Inflammatory macrophage treated with lipopolysaccharide for 1 hour (primary cell): ENCODE results near the gene KCNQ2.

ENCODE experiments used
- DNase-seq, 2 donors: peaks; one replicate each; pipeline ENCODE4 v3.0.0-alpha.2; 2020 to 2022

Gene KCNQ2

DNA sequence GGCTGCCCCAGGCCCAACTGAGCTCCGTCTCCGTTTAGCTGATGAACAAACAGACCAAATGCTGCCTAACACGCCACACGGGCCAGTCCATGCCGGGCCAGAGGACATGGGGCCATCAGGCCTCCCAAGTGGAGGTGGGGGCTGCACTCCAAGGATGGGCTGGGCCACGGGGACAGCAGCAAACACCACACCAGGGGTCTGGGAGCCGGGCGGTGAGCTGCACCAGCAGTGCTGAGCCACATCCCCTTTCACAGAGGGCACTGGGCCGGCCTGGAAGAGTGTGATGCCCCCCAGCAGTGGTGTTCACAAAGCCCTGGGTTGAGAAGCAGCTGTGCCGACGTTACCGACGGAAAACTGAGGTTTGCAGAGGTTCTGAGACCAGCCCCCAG, 2.7 kb downstream of the KCNQ2 start:
- DNase-seq: no peak

DNA sequence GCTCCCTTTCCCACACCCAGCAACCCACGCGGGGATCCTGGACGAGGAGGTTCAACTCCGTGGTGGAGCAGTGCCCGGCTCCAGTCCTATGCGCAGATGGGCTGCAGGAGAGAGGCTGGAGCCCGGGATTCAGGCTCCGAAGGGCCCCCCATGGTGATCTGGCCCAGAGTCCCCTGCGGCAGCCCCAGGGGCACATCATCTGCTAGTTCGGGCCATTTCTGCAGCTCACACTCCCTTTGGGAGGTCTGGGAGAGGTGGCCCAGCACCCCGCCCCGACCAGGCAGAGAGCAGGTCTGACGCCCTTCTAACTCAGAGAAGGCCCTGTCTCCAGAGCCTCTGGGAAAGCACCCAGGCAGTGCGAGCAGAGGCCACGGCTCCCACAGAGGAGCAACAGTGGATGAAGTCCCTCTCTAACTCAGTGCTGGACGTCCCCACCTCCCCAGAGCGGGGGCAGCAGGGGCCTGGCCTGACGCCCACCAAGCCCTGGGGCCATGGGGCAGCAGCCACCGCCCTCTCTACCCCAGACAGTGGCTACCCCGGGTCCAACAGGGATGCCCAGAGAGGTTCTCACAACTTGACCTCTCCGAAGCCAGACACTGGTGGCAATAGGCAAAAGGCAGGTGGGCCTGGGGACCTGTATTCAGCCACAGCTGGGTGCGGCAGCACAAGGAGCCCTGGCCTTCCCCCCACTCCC, 3.3 kb downstream of the KCNQ2 start:
- no peak for DNase-seq

DNA sequence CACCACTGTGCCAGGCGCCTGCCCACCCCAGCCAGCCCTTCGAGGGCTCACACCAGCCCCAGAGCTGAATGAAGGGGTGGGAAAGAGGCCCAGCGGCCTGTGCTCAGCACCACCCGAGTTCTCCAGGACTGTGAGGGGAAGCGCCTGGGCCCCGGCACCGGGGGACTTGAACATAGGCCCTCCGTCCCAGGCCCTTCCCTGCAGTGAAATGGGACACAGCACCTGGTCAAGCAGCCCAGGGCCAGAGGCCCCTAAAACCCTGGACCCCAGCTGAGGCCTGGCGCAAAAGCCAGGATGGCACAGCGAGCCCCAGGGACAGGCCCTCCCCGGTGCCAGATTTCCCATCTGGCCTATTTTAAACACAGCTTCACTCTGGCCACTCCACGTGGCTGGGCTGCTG, 4.0 kb downstream of the KCNQ2 start:
- no peak for DNase-seq

- DNase-seq: no peak
Measured at GRCh38 chr20:63467294-63468083, 5.0 kb downstream of the KCNQ2 start.

GRCh38 chr20:63466861-63467260, 5.6 kb downstream of the KCNQ2 start:
- no peak for DNase-seq

DNA sequence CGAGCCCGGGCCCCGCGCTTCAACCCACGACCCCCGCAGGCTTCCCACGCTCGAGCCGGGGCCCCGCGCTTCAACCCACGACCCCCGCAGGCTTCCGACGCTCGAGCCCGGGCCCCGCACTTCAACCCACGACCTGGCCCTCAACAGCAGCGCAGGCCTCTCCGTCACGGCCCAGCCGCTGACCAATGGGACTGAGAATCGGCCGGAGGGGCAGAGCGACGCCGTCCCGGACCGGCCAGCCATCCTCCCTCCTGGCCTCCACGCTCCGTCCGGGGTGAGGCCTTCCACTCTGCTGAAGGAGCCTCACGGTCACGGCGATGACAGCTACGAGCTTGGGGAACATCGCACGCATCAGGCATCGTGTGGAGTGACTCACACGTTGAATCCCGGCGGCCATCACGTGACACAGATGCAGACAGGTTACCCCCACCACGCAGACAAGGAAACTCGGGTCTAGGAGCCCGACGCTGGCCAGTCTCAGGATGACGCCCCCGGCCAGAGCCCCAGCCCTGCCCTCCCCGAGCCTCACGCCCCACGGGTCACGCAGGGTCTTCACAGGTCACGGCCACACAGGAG, 6.1 kb downstream of the KCNQ2 start:
- DNase-seq: no peak

DNA sequence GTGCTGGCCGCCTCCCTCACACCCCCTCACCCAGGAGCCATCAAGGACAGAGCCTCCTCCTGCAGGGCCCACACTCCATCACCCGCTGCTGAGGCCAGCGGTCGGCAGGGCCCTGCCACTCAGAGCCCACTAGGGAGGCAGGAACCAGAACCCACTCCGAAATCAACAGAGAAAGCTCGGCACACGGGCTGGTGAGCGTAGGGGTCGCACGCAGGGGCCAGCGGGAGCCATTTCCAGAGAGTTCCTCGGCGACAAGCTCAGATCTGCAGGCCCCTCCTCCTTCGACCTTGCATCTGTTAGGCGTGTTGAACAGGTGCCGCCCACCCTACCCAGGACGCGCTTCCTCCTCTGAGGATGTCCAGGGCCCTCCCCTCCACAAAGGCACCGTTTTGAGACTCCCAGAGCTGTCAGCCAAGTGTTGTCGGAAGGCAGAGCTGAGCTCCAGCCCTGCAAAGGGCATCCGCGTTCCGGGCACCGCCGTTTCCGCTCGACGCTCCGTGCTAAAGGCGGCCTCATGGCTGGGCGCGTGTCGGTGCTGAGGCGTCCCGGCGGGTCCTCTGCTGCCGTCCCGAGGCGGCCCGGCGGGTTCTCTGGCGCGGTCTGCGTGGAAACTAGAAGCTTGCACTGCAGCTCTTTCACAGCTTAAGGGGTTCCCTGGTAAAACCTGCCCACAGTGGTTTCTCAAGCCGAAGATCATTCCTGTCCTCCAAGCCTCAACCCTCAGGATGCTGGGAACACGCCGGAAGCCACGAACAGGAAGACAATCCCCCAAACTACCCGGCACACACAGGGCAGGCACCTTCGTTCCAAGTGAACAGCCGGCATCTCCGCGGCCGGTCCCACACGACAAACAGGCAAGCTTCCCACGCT, 6.8 kb downstream of the KCNQ2 start:
- no peak for DNase-seq

DNA sequence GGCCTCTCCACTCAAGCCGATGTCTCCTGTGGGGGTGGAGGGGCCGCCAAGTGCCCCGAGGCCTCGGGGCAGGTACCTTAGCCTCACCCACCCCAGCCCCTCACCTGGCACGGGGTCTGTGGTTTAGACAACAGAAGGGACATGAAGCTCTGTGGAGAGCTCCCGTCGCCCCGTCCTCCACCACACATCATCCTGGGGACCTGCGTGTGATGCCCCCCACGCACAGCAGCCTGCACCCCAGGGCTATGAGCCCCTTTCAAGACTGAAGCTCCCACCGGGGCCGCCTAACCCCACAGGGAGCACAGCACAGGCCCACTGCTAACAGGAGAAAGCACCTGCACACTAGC, 8.2 kb downstream of the KCNQ2 start:
- DNase-seq: no peak

DNA sequence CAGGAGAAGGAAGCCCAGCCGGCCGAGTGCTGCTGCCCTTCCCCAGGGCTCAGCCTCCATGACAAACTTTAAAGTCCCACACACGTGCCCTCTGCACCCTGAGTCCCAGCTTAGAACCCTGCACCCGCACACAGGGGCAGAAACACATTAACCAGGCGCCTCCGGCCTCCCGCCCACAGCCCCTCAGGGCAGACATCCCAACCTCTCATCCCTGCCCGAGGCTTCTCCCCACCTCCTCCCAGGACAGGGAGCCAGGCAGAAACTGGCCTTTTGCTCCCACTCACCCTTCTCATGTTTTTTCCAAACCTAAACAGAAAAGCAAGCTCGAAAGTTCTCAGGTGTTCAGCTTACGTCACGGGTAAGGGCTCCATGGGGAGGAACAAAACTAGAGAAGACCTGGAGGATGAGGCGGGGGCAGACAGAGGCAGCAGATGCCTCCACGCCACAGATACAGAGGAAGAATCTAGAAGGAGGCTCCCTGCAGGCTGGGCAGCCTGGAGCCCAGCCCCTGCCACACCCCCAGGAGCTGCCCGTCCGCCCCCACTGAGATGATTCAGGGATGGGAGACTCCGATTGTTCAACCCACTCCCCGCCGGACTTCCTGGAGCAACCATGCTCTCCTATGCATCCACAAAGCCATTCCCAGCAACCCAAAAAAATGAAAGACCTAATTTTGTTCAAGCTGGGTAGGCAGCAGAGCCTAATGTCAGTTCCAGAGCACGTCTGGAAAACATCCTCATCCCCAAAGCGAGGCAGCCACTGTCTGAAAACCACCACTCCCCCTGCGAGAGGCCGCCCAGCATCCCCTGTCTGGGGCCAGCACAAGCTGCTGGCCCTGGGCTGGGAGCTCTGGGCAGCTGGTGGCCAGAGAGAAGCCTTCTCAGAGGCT, 8.8 kb downstream of the KCNQ2 start:
- no peak for DNase-seq

DNA sequence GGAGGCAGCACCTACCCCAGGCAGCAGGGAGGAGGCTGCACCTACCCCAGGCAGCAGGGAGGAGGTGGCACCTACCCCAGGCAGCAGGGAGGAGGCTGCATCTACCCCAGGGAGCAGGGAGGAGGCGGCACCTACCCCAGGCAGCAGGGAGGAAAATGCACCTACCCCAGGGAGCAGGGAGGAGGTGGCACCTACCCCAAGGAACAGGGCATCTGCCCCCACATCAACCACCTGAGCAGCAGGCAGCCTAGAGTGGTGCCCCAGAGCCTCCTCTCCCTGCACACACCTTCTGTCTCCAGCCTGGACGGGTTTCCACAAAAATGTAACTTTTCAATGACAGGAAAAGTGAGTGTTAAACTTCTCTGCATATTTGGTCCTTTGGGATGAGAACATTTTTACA, 10.2 kb downstream of the KCNQ2 start:
- no peak for DNase-seq

DNA sequence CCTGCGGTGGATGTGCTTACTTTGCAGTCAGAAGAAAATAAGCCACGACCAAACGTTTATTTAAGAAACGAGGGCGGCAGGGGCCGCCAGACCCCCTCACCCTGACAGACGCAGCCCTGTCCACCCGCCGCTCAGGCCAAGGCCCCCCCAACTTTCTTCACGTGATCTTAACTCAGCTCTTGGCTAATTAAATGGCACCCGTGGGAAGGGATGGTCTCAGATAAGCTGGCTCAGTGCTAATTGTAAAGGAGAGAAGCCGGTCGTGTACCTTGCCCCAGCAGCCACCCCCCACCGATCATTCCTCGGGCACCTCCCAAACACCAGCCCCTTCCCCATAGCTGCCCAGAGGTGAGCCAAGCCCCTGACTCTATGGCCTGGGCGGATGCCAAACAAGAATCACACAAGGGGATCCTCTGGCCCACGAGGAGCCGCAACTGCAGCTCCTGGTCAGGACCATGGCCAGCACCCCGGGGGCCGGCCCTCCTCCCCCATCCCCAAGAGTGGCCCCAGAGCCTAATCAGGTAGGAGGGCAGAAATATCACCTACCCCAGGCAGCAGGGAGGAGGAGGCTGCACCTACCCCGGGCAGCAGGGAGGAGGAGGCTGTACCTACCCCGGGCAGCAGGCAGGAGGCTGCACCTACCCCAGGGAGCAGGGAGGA, 11.2 kb downstream of the KCNQ2 start:
- no peak for DNase-seq

DNA sequence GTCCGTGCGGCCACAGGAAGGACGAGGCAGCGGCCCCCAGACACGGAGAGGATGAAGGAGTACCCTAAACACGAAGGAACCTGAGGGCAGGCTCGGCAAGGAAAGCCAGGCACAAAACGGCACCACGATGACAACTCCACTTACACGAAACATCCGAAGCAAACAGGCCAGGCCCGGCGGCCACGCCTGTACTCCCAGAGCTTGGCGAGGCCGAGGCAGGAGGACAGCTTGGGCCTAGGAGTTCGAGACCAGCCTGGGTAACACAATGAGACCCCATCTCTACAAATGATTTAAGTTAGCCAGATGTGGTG, 13.4 kb downstream of the KCNQ2 start:
- no peak for DNase-seq

DNA sequence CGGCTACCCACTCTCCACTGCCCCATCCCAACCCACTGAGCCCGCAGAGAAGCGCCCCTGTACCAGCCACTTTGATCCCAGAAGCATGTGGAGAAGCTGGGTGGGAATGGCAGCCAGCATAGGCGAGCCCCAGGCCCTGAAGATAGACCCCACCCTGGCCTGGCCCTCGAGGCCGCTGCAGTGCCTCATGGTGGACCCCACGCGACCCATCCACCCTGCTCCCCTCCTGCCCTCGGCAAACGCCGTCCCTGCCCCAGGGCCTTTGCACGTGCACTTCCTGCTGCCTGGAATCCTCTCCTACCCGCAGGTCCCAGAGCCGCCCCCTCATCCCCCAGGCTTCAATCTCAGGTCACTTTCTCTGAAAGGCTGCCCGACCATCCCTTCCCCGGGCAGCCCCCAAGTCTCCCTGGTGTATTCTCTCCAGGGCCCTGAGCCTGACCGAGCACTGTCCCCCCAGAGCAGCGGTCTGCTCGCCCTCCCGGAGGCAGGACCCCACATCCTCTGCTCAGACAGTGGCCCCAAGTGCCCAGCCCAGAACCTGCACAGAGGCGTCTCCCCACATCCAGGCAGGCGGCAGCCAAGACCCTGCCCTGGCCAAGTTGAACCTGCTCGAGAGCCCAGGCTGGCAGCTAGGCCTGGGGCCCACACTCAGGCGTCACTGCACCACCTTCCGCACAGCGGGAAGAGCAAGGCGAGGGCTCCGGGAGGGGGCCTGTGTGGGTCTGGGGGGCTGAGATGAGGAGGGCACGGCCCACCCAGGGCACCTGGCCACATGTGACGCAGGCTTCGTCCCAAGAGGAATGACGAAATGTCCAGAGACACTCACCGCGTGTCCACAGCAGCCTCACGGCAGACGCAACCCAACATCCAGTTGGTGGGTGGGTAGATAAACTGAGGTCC, 14.0 kb downstream of the KCNQ2 start:
- no peak for DNase-seq

DNA sequence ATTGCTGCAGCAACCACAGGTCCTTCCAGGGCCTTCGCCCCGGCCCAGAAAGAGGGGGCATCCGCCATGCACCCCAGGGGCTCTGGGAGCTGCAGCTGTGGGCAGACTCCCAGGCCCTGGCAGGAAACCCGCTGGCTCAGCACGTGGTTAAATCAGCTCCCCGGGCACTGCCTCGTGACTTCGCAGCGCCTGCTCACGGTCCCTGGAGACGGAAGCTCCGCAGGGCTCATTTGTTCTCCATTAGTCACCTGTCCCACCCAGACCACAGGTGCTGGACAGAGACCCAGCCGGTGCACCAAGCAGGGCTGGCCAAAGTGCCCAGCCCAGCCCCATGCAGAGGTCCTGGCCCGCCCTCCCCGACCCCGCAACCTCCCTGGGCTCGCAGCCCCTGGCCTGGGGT, 14.7 kb downstream of the KCNQ2 start:
- no peak for DNase-seq

- no peak for DNase-seq
Measured at GRCh38 chr20:63456429-63457284, 15.8 kb downstream of the KCNQ2 start.

- DNase-seq: no peak
Measured at GRCh38 chr20:63455568-63455859, 16.9 kb downstream of the KCNQ2 start.

DNA sequence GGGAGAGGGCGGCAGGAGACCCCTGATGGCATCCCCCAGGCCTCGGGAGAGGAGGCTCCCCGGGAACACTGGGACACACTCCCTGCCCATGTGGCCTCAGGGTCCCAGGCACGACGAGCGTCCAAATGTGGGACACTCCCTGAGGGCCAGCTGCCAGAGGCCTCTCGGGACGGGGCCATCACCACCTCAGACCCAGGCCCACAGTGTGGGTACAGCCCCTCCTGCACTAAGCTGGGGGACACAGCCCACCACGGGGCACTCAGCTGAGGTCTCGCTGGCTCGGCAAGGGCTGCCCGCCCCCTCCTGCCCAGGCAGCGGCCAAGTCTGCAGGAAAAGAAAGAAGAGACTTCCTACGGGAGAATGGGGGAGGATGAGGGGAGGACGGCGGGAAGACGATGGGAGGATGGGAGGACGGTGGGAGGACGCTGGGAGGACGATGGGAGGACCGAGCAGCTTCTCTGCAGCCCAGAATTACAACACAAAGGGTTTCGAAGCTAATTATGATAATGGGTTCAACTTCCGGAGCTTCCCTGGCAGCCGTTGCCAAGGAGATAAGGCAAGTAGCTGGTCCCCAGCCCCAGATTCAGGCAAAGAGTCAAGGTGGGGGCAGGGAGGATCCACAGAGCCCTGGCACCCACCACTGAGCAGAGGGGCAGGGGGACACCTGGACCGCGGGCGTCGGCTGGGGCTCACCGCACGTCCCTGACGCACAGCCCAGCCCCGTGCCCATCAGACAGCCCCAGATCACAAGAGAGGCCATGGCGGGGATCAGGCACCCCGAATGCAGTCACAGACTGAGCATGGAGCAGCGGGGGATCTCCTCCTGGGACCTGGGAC, 17.5 kb downstream of the KCNQ2 start:
- DNase-seq: no peak

DNA sequence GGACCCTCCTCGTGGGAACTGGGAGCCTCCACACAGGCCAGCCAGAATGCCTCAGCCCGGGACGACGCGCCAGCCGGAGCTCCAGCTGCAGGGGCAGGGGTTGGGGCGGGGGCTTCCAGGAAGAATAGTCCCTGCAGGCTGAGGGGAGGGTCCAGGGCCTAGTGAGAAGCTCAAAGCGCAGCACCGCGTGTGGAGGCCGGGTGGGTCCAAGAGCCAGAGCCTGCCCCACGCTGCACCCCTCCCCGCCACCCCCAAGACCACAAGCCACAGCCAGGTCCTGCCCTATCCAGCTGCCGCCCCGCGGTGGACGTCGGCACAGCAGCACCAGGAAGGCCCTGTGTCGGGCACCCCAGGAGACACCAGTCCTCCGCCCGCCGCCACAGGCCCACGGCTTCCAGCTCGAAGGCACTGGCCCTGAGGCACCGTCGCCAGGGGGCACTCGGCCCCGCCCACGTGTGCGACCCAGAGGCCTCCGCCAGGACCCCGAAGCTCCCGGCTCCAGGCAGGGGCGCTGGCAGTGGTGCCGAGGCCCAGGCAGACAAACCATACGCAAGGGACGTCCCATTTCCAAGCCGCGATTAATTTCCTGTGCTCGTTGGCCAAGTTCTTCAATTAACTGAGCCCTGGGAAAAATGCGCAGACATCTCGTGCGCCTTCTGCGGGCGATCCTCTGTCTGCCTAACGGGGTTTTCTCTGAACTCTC, 19.5 kb downstream of the KCNQ2 start:
- no peak for DNase-seq

GRCh38 chr20:63452341-63452740, 20.1 kb downstream of the KCNQ2 start:
- no peak for DNase-seq
